GM23248 (cell line): ENCODE results near the gene ACSS1.

ENCODE experiments used
- EZH2 ChIP-seq: fragments of 200-600 bp; sonication (generic); IDR thresholded peaks from 2 replicates; pipeline ENCODE4 v1.6.1; 2018; ENCODE audit warnings: antibody characterized with exemption, mild to moderate bottlenecking; ENCODE audit not compliant: insufficient read depth, poor library complexity, severe bottlenecking
- EZH2phosphoT487 ChIP-seq: fragments of 200-600 bp; sonication (generic); IDR thresholded peaks from 2 replicates; pipeline ENCODE4 v1.6.1; 2018; ENCODE audit warnings: antibody characterized with exemption, moderate library complexity, mild to moderate bottlenecking, low read depth; ENCODE audit not compliant: insufficient read depth

GRCh38 chr20:24970030-24970553, 87.8 kb downstream of the ACSS1 start:
- TF ChIP-seq EZH2phosphoT487 (no peak), EZH2 (no peak)
